22Rv1 (cell line): ENCODE results near the gene ADCY1.
A peak's percentile ranks its signal among the peaks of the same experiment; 100 is the strongest.

Experiments used
- H3K27ac ChIP-seq: fragments of 450-650 bp; 2 replicates; pipeline ENCODE4 v1.5.1; 2017
- ZFX ChIP-seq: fragments of 450-650 bp; IDR thresholded peaks from 2 replicates; pipeline ENCODE4 v1.6.1; 2017; ENCODE audit warnings: antibody characterized with exemption, borderline replicate concordance
- TF ChIP-seq, protein P1 (sequence below): fragments of 450-650 bp; IDR thresholded peaks from 2 replicates; pipeline ENCODE4 v1.5.1; 2017; ENCODE audit warnings: mild to moderate bottlenecking

Gene ADCY1

DNA sequence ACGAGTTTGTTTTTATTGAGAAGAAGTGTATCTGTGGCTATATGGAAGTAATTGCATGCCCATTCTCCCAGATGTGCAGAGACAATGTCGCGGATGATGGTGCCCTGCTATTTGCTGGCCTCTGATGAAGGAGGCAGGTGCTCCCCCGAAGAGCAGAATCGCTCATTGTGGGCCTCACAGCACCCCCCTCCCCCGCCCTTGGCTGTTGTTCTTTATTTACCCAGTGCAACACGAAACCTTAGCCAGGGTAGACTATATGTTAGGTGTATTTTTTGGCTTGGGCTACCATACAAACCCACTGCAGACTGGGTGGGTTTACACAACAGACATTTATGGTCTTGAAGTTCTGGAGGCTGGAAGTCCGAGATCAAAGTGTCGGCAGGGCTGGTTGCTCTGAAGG is 3.4 kb upstream of the ADCY1 start:
- no peak overlapping the region for H3K27ac ChIP-seq
- no peak for TF ChIP-seq ZFX
- TF ChIP-seq, protein P1, sequence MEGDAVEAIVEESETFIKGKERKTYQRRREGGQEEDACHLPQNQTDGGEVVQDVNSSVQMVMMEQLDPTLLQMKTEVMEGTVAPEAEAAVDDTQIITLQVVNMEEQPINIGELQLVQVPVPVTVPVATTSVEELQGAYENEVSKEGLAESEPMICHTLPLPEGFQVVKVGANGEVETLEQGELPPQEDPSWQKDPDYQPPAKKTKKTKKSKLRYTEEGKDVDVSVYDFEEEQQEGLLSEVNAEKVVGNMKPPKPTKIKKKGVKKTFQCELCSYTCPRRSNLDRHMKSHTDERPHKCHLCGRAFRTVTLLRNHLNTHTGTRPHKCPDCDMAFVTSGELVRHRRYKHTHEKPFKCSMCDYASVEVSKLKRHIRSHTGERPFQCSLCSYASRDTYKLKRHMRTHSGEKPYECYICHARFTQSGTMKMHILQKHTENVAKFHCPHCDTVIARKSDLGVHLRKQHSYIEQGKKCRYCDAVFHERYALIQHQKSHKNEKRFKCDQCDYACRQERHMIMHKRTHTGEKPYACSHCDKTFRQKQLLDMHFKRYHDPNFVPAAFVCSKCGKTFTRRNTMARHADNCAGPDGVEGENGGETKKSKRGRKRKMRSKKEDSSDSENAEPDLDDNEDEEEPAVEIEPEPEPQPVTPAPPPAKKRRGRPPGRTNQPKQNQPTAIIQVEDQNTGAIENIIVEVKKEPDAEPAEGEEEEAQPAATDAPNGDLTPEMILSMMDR = no peak

DNA sequence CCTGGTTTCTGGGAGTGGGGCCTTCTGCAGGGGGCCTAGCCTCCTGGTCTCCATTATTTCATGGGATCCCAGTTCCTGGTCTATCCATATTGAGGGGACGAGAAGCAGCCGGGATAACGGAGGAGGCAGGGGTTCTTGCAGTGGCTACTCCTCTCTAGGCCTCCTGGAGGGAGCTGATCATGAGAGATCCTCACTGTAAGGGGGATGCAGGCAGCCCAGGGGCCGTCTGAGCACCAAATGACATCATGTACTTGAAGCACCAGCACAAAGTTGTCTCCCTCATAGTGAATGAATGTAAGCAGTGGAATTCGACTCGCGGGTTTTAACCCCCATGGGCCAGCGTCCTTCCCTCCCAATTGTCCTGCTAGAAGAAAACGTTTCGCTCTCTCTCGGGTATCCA is 964 bp upstream of the ADCY1 start:
- no peak for TF ChIP-seq ZFX
- TF ChIP-seq, protein P1 = no peak
- H3K27ac ChIP-seq = no peak overlapping the region

DNA sequence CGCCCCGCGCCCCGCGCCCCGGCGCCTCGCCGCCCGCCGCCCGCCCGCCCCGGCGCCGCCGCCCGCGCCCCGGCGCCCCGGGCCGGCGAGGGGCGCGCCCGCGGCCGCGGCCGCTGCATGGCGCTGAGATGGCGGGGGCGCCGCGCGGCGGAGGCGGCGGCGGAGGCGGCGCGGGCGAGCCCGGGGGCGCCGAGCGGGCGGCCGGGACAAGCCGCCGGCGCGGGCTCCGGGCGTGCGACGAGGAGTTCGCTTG is 174 bp downstream of the ADCY1 start:
- no peak for TF ChIP-seq ZFX
- TF ChIP-seq, protein P1 = no peak
- no peak overlapping the region for H3K27ac ChIP-seq

DNA sequence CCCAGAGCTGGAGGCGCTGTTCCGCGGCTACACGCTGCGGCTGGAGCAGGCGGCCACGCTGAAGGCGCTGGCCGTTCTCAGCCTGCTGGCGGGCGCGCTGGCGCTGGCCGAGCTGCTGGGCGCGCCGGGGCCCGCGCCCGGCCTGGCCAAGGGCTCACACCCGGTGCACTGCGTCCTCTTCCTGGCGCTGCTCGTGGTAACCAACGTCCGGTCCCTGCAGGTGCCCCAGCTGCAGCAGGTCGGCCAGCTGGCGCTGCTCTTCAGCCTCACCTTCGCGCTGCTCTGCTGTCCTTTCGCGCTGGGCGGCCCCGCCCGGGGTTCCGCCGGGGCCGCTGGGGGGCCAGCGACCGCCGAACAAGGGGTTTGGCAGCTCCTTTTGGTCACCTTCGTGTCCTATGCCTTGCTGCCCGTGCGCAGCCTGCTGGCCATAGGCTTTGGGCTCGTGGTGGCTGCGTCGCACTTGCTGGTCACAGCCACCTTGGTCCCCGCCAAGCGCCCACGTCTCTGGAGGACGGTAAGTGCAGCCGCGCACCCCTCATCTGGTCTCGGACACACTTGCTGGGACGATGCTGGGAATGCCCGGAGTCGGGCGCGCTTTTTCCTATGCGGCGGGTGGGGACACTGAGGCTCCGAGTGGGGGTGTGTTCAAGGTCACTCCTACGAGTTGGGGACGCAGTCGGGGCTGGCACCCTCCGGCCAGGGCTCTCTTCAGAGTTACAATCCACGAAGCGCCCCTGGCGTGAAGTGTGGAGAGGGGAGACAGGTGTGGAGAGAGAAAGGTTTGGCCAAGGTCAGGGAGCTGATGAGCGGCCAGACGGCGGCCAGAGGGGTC is 717 bp downstream of the ADCY1 start:
- no peak overlapping the region for H3K27ac ChIP-seq
- TF ChIP-seq, protein P1 = peak; percentile 54
- TF ChIP-seq ZFX = no peak

DNA sequence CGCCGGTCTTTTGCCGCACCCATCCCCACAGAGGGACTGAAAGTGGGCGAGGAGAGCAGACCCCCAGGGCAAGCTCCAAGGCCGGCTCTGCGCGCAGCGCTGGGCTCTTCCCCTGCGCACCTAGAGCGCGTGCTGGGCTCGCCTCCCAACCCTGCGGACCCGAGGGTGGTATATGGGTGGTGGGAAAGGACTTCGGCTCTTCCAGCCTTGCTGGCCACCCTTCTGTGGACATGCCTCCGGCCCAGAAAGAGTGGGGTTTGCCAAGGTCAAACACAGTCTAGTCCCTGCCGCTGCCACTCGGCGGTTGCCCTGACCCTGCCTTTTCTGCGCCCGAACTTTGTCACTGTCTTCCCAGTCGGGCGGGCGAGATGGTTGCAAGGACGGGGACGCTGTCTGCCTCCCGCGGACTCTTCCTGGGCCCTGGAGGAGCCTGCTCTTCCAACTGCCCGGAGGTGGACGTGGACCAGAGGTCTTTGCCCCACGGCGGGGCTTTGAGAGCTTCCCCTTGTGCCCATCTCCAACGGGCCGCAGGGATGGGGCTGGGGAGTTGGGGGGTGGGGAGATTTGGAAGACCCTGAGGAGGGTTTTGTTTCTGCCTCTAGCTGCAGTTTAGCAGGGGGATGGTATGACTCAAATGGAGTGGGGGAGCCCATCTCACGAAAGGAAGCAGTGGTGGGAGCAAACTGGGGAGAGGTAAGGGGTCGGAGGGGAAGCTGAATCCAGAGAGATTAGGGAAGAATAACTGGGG is 1.5 kb downstream of the ADCY1 start:
- no peak overlapping the region for H3K27ac ChIP-seq
- TF ChIP-seq ZFX = no peak
- TF ChIP-seq, protein P1 = no peak

DNA sequence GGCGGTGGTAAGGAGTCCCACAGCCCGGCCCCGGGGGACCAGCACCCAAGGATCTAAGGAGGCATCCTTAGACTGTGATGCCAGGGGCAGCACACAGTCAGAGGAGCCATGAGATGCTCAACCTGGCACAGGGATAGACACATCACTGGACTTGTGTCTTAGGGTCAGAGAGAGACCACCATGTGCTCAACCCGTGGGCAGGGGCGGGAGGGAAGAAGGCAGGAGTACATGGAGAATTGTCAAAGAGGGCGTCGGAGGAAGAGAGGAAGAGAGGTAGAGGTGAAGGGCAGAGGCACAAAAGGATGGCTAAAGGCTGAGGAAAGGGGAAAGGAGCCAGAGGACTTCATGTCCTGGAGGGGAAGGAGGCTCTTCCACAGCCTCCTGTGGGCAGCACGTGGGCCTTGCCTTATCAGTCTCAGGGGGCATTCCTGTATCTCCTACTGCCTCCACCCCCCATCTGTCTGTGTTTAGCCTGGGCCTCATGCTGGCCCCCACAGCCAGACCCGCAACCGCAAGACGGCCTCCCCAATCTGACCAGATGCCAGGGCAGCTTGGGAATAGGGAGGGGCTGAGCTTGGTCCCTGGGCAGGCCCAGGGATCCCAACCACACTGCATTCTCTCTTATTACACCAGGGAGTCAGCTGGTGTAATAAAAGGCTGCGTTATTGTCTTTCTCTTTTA is 2.2 kb downstream of the ADCY1 start:
- TF ChIP-seq, protein P1 = no peak
- TF ChIP-seq ZFX = no peak

DNA sequence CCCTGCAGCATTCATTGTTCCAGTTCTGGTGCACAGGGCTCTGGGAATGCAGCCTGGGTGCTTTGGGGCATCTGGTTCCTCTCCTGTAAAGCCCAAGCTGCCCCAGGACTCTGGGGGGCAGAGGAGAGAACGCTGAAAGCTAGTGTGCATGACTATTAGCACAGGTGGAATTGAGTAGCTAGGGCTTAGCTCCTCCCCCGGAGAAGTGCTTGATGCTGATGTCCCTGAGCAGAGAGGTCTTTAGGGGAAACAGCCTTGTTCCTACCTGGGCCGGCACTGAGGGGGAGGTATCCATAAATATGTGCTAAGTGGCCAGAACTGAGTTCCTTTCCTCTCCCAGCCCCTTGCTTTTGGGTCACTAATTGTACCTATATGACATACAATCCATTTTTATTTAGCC is 3.9 kb downstream of the ADCY1 start:
- TF ChIP-seq ZFX = no peak
- TF ChIP-seq, protein P1 = no peak
- H3K27ac ChIP-seq = no peak overlapping the region

More for the DNA sequence above, 2.2 kb downstream of the ADCY1 start:
- H3K27ac ChIP-seq = no peak overlapping the region
